ES-I3 (cell line): ENCODE results near the gene RPS15.

Experiments
- H3K36me3 ChIP-seq: 2 replicates; pipeline ENCODE4 v1.6.1; 2013; ENCODE audit warnings: mild to moderate bottlenecking, low read length, control low read depth, moderate library complexity; ENCODE audit not compliant: insufficient read depth
- H3K4me1 ChIP-seq: 2 replicates; pipeline ENCODE4 v1.6.1; 2013; ENCODE audit warnings: mild to moderate bottlenecking, control low read depth, low read length; ENCODE audit not compliant: insufficient read depth
- H3K9ac ChIP-seq: 2 replicates; pipeline ENCODE4 v1.6.1; 2013; ENCODE audit warnings: low read depth, mild to moderate bottlenecking, low read length, moderate library complexity
- H3K9me3 ChIP-seq: 2 replicates; pipeline ENCODE4 v1.6.1; 2013; ENCODE audit warnings: mild to moderate bottlenecking, low read length, moderate library complexity; ENCODE audit not compliant: control insufficient read depth, insufficient read depth

The RPS15 gene

DNA sequence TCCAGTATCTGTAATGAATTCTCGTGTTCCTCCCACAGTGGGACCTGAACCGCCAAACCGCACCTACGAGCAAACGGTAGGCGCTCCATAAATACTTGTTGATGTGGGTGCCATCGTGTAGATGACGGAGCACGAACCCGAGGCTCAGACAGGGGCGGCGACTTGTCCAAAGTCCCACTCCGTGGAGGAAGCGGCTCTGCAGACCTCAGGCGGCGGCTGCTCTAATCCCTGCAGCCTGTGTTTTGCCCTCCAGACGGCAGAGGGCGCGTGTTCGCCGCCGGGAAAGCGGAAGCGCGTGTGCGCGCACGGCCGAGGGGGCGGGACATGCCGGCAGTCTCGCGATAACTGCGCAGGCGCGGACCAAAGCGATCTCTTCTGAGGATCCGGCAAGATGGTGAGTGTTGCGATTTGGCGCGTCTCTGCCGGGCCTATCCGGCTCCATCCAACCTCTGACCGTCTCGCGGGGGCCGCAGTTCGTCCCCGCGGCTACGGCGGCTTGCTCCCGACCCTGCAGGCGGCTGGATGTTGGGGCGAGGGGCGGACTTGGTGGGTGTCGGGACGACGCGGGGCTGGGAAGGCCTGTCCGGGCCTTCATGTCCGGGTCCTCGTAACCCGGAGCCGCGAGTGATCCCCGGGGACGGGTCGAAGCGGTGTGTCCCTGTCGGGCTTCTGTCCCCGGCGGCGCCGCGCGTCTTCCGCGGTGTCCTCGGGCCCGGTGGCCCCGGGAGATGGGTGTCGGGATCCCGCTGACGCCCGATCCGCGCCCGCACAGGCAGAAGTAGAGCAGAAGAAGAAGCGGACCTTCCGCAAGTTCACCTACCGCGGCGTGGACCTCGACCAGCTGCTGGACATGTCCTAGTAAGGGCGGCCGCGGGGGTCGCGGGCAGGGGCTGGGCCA lies at the start of gene RPS15:
TSS of gene RPS15 (plus strand) at position 362 of the 898 bp plus-strand sequence. CDS start at position 392, 30 bp downstream.
- Histone ChIP-seq H3K4me1 (peaks cover 2% of the 10 kb centered on the region; the same call in 1 of the 2 replicates), H3K36me3 (peaks cover 16% of the 10 kb centered on the region)

DNA sequence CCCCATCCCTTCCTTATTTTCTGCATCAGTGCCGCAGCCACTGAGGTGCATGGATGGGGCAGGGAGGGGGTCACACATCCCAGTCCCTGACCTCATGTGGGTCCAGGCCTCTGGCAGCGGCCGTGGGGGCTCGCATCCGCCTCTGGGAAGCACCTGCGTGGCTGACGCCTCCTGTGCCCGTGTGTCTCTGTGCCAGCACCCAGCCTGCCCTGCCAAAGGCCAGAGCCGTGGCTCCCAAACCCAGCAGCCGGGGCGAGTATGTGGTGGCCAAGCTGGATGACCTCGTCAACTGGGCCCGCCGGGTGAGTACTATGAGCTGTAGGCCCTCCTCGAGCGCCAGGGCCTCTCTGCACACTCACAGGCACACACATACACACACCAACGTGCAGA lies 49.6 kb upstream of the RPS15 start:
- H3K36me3 ChIP-seq = peaks cover 7% of the 10 kb centered on the region
- no peaks in the 10 kb centered on the region for H3K4me1 ChIP-seq
- H3K9ac ChIP-seq = no peak overlapping the region

More for the DNA sequence above, at the start of gene RPS15:
- peak within 1 kb of the TSS; percentile 87 for H3K9ac ChIP-seq
- no peaks in the 10 kb centered on the region for H3K9me3 ChIP-seq

DNA sequence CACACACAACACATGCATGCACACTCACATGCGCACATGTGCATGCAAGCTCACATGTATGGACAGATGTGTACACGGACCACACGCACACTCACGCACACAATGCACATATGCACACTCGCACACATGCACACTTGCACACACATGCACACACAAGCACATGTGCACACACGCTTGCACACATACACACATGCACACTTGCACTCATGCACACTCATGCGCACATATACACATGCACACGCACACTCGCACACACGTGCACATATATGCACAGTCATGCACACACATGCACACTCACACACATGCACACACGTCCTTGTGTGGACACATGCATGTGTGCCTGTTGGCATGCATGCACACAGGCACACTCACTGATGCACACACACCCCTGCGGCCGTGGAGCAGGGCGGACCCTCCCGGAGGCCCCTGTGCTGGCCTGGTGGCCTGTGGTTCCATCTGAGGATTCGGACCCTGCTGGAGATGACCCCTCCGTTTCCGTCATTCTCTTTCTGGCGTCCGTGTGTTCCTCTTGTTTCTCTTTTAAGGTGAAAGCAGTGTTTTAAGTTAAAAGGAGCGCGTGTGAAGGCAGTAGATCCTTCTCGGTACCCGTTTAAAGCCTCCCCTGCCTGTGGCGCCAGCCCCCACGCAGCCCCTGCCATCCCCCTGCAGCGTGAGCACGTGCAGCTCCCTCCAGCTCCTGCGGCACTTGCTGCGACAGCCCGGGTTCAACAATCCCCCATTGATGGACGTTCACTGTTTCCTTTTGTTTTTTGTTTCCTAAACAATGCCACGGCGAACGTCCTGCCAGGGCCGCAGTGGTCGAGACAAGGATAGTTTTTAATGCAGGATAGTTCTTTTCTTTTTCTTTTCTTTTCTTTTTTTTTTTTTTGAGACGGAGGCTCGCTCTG lies 48.9 kb upstream of the RPS15 start:
- H3K9ac ChIP-seq = no peak overlapping the region
- peaks cover 7% of the 10 kb centered on the region for H3K36me3 ChIP-seq
- H3K9me3 ChIP-seq = no peaks in the 10 kb centered on the region
- no peaks in the 10 kb centered on the region for H3K4me1 ChIP-seq

More for the DNA sequence above, 49.6 kb upstream of the RPS15 start:
- H3K9me3 ChIP-seq = no peaks in the 10 kb centered on the region

GRCh38 chr19:1390890-1391423 lies 47.2 kb upstream of the RPS15 start:
- Histone ChIP-seq H3K4me1 (no peaks in the 10 kb centered on the region; the same call in 1 of the 2 replicates), H3K9ac (no peak overlapping the region), H3K36me3 (peaks cover 7% of the 10 kb centered on the region), H3K9me3 (no peaks in the 10 kb centered on the region)

DNA sequence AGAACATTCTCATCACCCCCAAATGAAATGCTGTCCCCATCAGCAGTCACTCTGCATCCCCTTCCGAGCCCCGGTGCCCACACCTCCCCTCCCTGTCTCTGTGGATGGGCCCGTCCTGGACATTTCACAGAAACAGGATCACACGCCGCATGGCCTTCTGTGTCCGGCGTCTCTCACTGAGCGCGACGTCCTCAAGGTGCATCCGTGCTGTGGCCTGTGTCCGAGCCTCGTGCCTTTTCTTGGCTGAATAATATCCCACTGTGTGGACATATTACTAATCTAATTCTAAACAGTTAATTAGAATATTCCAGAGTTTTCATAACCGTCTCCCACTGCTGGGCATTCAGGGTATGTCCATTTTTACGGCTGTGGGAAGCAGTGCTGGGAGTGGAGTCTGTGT lies 45.8 kb upstream of the RPS15 start:
- Histone ChIP-seq H3K4me1 (no peaks in the 10 kb centered on the region; the same call in 1 of the 2 replicates), H3K9me3 (no peaks in the 10 kb centered on the region), H3K9ac (no peak overlapping the region), H3K36me3 (peaks cover 7% of the 10 kb centered on the region; the same call in 1 of the 2 replicates)

- peaks cover 7% of the 10 kb centered on the region; the same call in 1 of the 2 replicates for H3K36me3 ChIP-seq
- H3K9me3 ChIP-seq = no peaks in the 10 kb centered on the region
Measured at GRCh38 chr19:1392939-1393530, 45.2 kb upstream of the RPS15 start.

DNA sequence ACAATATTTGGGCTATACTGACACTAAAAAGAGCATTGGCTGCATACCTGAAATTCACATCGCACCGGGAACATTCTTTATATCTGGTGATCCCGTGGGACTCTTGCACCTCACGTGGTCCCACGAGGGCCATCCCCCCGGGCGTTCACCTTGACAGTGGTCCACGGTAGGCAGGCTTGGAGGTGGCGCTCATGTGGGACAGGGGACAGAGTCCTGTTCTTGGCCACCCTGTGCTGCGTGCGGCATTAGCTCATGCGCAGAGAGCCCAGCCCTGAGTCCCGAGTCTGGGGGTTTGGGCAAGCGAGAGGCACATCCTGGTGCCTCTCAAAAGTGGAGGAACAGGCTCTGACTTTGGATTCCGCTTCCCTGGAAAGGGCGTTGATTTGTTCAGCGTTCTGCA lies 44.4 kb upstream of the RPS15 start:
- Histone ChIP-seq H3K9me3 (no peaks in the 10 kb centered on the region), H3K9ac (no peak overlapping the region), H3K36me3 (peaks cover 7% of the 10 kb centered on the region; the same call in 1 of the 2 replicates)

More at GRCh38 chr19:1392939-1393530, 45.2 kb upstream of the RPS15 start:
- no peaks in the 10 kb centered on the region; the same call in 1 of the 2 replicates for H3K4me1 ChIP-seq
- H3K9ac ChIP-seq = no peak overlapping the region

DNA sequence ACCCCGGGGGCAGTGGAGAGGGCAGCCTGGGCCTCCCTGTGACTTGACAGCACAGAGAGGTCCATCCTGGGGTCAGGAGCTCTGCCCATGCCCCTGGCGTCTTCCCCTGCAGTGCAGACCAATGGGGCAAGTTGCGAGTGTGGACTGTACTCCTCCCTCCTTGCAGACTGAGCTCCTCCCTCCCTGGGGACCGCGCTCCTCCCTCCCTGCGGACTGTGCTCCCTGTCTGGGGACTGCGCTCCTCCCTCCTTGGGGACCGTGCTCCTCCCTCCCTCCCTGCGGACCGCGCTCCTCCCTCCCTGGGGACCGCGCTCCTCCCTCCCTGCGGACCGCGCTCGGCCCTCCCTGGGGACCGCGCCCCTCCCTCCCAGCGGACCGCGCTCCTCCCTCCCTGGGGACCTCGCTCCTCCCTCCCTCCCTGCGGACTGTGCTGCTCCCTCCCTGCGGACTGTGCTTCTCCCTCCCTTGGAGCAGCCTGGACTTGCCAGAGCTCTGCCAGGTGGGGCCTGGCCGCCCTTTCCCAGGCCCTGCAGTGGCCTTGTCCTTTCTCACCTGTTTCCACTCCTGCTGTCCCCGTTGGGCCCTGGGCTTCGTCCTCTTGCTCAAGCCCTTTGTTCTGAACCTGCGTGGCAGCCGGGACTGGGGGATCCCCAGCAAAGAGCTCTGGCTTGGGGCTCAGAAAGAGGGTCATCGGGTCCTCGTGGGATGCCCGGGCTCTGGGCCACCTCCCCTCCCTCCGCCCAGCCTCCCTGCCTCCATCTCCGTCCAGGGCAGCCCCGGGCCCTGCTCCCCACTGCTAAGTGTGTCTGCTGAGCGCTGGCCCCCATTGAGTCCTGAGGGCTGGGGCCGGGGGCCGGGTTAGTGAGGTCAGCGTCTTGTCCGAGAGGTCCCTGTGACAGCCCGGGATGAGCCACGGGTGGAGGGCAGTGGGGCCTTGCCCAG lies 43.7 kb upstream of the RPS15 start:
- no peak overlapping the region; the same call in 1 of the 2 replicates for H3K9ac ChIP-seq
- no peaks in the 10 kb centered on the region; the same call in 1 of the 2 replicates for H3K4me1 ChIP-seq
- H3K9me3 ChIP-seq = no peaks in the 10 kb centered on the region
- peaks cover 7% of the 10 kb centered on the region; the same call in 1 of the 2 replicates for H3K36me3 ChIP-seq

More for the DNA sequence above, 44.4 kb upstream of the RPS15 start:
- H3K4me1 ChIP-seq = no peaks in the 10 kb centered on the region; the same call in 1 of the 2 replicates

DNA sequence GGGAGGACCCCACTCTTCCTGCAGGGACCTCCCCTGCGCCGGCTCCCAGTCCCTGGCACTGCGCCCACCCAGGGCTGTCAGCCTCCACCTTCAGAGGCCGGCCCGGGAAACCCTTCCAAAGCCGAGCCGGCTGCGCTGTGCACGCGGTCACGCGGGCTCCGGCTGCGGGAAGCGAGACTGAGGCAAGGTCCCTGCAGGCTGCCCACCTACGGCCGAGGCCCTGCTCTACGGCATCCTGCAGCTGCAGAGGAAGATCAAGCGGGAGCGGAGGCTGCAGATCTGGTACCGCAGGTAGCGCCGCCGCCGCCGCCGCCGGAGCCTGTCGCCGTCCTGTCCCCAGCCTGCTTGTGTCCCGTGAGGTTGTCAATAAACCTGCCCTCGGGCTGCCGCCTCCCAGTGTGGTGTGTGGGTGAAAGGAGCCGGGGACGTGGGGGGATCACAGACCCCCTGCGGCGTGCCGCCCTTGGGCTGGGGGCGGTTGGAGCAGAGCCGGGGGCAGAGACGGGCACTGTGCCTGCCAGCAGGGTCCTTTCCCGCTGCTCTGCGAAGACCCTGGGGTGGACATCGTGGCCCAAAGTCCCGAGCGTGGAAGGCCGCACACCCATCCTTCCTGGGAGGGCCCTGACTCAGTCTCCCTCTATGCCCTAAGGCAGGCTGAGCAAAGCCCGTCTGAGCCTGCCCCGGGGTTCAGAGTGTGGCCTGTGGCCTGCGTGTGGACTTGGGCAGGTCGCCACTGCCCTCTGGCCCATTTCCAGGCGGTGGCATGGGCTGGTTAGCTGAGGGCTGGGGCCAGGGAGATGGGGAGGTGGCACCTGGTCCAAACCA lies 42.8 kb upstream of the RPS15 start:
- Histone ChIP-seq H3K9me3 (no peaks in the 10 kb centered on the region), H3K9ac (no peak overlapping the region; the same call in 1 of the 2 replicates), H3K36me3 (peaks cover 7% of the 10 kb centered on the region; the same call in 1 of the 2 replicates), H3K4me1 (no peaks in the 10 kb centered on the region; the same call in 1 of the 2 replicates)

DNA sequence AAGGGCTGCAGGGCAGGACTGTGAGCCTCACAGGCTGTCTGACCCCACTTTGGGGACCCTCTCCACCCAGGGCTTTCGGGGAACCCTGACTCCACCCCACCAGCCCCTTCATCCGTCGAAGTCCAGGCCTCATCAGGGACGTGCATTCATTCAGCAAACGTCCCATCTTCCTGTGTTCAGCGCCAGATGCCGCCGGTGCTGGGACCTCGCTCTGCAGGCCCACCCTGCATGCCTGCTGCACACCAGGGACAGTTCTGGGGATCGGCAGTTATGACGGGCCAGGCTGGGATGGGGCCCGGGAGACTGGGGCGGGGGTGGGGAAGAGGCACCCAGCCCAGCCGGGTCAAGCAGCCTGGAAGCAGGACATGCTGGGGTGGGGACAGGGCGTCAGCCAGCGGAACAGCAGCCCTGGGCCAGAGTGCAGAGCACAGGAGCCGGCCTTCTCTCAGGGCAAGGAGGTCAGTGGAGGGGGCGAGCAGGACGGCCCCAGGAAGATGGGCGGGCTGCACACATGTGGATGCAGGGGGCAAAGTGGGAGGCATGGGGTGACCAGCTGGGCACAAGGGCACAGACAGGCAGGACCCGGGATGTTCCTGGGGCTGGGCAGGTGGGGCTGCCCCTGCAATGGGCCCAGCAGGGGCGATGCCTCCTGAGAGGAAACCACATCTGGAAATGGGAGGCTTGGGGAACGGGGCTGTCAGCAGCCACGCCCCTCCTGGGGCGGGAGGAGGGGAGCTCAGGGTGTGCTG lies 42.0 kb upstream of the RPS15 start:
- H3K9me3 ChIP-seq = no peaks in the 10 kb centered on the region
- peak overlapping the region; percentile 28 for H3K9ac ChIP-seq
- H3K36me3 ChIP-seq = peaks cover 7% of the 10 kb centered on the region; the same call in 1 of the 2 replicates
- no peaks in the 10 kb centered on the region; the same call in 1 of the 2 replicates for H3K4me1 ChIP-seq

DNA sequence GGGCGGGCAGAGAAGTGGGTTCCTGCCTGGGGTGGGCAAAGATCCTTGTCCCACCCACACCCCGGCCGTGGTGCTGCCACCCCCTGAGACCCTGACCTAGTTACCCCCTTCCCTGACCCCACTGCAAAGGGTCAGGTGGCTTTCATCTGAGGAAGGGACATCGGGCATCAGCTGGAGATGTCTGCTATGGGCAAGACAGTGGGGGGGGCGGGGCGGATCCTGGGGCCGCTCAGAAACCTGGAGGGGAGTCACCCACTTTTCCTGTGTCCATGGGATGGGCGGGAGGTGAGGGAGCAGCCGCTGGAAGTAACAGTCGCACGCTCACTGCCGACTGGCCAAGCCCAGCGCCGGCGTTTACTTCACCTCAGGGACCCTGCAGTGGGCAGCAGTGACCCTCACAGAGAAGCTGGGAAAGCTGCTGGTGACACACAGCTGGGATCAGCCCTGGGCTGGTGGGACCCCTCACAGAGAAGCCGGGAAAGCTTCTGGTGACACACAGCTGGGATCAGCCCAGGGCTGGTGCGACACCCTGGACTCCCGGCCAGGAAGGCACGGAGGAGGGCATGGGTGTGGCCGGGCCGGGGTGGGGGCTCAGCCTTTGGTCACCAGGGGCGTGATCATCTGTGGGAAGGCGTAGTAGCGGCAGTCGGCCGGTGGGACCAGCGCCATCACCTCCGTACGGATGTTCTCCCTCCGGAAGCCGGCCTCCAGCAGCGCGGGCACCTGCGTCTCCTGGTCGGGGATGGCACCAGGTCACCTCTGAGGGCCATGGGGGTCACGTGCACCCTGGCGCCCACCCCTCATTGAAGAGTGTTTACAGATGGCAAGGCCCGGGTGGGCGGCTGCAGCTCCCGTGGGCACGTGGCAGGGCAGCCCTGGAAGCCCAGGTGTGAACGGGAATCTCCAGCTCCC lies 41.2 kb upstream of the RPS15 start:
- Histone ChIP-seq H3K36me3 (peaks cover 7% of the 10 kb centered on the region; the same call in 1 of the 2 replicates), H3K9me3 (no peaks in the 10 kb centered on the region), H3K9ac (peak overlapping the region; percentile 28; the same call in 1 of the 2 replicates), H3K4me1 (no peaks in the 10 kb centered on the region; the same call in 1 of the 2 replicates)
